ENCODE measurements around the gene NBPF4.
"Not testable (repeated sequence)": the region's sequence is repeated elsewhere in the genome, so short reads cannot be mapped to it uniquely, and the experiment has no call there.

DNA sequence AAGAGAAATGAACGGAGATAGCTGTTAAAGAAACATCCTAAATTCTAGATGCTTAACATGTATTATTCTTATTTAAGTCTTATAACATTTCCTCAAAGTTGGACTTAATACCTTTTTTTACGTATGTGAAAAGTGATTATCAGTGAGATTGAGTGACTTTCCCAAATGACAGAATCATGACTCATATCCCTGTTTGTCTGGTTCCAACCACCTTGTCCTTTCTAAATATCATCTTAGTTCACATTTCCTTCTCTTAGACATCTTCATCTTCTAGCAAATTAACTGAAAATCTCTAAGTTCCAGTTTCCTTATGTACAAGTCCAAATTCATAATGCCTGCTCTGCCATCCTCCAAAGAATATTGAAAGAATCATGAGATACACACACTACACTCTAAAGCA lies 26.9 kb downstream of the NBPF4 start:
- not testable (repeated sequence) for TF ChIP-seq TEAD4, CREB1 (CRISPR knock-in tag; IDR thresholded peaks at IDR 0.05)
- TF ChIP-seq, protein P1, sequence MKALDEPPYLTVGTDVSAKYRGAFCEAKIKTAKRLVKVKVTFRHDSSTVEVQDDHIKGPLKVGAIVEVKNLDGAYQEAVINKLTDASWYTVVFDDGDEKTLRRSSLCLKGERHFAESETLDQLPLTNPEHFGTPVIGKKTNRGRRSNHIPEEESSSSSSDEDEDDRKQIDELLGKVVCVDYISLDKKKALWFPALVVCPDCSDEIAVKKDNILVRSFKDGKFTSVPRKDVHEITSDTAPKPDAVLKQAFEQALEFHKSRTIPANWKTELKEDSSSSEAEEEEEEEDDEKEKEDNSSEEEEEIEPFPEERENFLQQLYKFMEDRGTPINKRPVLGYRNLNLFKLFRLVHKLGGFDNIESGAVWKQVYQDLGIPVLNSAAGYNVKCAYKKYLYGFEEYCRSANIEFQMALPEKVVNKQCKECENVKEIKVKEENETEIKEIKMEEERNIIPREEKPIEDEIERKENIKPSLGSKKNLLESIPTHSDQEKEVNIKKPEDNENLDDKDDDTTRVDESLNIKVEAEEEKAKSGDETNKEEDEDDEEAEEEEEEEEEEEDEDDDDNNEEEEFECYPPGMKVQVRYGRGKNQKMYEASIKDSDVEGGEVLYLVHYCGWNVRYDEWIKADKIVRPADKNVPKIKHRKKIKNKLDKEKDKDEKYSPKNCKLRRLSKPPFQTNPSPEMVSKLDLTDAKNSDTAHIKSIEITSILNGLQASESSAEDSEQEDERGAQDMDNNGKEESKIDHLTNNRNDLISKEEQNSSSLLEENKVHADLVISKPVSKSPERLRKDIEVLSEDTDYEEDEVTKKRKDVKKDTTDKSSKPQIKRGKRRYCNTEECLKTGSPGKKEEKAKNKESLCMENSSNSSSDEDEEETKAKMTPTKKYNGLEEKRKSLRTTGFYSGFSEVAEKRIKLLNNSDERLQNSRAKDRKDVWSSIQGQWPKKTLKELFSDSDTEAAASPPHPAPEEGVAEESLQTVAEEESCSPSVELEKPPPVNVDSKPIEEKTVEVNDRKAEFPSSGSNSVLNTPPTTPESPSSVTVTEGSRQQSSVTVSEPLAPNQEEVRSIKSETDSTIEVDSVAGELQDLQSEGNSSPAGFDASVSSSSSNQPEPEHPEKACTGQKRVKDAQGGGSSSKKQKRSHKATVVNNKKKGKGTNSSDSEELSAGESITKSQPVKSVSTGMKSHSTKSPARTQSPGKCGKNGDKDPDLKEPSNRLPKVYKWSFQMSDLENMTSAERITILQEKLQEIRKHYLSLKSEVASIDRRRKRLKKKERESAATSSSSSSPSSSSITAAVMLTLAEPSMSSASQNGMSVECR (CRISPR knock-in tag; IDR thresholded peaks at IDR 0.05; ENCODE audit: borderline replicate concordance) = not testable (repeated sequence)
- TF ChIP-seq, protein P2, sequence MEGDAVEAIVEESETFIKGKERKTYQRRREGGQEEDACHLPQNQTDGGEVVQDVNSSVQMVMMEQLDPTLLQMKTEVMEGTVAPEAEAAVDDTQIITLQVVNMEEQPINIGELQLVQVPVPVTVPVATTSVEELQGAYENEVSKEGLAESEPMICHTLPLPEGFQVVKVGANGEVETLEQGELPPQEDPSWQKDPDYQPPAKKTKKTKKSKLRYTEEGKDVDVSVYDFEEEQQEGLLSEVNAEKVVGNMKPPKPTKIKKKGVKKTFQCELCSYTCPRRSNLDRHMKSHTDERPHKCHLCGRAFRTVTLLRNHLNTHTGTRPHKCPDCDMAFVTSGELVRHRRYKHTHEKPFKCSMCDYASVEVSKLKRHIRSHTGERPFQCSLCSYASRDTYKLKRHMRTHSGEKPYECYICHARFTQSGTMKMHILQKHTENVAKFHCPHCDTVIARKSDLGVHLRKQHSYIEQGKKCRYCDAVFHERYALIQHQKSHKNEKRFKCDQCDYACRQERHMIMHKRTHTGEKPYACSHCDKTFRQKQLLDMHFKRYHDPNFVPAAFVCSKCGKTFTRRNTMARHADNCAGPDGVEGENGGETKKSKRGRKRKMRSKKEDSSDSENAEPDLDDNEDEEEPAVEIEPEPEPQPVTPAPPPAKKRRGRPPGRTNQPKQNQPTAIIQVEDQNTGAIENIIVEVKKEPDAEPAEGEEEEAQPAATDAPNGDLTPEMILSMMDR (IDR thresholded peaks at IDR 0.05) = not testable (repeated sequence)
- TF ChIP-seq, protein P3, sequence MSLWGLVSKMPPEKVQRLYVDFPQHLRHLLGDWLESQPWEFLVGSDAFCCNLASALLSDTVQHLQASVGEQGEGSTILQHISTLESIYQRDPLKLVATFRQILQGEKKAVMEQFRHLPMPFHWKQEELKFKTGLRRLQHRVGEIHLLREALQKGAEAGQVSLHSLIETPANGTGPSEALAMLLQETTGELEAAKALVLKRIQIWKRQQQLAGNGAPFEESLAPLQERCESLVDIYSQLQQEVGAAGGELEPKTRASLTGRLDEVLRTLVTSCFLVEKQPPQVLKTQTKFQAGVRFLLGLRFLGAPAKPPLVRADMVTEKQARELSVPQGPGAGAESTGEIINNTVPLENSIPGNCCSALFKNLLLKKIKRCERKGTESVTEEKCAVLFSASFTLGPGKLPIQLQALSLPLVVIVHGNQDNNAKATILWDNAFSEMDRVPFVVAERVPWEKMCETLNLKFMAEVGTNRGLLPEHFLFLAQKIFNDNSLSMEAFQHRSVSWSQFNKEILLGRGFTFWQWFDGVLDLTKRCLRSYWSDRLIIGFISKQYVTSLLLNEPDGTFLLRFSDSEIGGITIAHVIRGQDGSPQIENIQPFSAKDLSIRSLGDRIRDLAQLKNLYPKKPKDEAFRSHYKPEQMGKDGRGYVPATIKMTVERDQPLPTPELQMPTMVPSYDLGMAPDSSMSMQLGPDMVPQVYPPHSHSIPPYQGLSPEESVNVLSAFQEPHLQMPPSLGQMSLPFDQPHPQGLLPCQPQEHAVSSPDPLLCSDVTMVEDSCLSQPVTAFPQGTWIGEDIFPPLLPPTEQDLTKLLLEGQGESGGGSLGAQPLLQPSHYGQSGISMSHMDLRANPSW (CRISPR knock-in tag; conservative IDR thresholded peaks at IDR 0.05; ENCODE audit: low read depth) = not testable (repeated sequence)
- TF ChIP-seq, protein P4, sequence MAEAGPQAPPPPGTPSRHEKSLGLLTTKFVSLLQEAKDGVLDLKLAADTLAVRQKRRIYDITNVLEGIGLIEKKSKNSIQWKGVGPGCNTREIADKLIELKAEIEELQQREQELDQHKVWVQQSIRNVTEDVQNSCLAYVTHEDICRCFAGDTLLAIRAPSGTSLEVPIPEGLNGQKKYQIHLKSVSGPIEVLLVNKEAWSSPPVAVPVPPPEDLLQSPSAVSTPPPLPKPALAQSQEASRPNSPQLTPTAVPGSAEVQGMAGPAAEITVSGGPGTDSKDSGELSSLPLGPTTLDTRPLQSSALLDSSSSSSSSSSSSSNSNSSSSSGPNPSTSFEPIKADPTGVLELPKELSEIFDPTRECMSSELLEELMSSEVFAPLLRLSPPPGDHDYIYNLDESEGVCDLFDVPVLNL (CRISPR knock-in tag; IDR thresholded peaks at IDR 0.05; ENCODE audit: borderline replicate concordance, low read depth) = not testable (repeated sequence)
- TF ChIP-seq, protein P5, sequence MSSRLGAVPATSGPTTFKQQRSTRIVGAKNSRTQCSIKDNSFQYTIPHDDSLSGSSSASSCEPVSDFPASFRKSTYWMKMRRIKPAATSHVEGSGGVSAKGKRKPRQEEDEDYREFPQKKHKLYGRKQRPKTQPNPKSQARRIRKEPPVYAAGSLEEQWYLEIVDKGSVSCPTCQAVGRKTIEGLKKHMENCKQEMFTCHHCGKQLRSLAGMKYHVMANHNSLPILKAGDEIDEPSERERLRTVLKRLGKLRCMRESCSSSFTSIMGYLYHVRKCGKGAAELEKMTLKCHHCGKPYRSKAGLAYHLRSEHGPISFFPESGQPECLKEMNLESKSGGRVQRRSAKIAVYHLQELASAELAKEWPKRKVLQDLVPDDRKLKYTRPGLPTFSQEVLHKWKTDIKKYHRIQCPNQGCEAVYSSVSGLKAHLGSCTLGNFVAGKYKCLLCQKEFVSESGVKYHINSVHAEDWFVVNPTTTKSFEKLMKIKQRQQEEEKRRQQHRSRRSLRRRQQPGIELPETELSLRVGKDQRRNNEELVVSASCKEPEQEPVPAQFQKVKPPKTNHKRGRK (CRISPR knock-in tag; IDR thresholded peaks at IDR 0.05; ENCODE audit: borderline replicate concordance) = not testable (repeated sequence)
- TF ChIP-seq, protein P6, sequence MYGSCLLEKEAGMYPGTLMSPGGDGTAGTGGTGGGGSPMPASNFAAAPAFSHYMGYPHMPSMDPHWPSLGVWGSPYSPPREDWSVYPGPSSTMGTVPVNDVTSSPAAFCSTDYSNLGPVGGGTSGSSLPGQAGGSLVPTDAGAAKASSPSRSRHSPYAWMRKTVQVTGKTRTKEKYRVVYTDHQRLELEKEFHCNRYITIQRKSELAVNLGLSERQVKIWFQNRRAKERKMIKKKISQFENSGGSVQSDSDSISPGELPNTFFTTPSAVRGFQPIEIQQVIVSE (CRISPR knock-in tag; IDR thresholded peaks at IDR 0.05; ENCODE audit: borderline replicate concordance) = not testable (repeated sequence)
- TF ChIP-seq, protein P7, sequence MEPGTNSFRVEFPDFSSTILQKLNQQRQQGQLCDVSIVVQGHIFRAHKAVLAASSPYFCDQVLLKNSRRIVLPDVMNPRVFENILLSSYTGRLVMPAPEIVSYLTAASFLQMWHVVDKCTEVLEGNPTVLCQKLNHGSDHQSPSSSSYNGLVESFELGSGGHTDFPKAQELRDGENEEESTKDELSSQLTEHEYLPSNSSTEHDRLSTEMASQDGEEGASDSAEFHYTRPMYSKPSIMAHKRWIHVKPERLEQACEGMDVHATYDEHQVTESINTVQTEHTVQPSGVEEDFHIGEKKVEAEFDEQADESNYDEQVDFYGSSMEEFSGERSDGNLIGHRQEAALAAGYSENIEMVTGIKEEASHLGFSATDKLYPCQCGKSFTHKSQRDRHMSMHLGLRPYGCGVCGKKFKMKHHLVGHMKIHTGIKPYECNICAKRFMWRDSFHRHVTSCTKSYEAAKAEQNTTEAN (CRISPR knock-in tag; IDR thresholded peaks at IDR 0.05) = not testable (repeated sequence)
- TF ChIP-seq, protein P8, sequence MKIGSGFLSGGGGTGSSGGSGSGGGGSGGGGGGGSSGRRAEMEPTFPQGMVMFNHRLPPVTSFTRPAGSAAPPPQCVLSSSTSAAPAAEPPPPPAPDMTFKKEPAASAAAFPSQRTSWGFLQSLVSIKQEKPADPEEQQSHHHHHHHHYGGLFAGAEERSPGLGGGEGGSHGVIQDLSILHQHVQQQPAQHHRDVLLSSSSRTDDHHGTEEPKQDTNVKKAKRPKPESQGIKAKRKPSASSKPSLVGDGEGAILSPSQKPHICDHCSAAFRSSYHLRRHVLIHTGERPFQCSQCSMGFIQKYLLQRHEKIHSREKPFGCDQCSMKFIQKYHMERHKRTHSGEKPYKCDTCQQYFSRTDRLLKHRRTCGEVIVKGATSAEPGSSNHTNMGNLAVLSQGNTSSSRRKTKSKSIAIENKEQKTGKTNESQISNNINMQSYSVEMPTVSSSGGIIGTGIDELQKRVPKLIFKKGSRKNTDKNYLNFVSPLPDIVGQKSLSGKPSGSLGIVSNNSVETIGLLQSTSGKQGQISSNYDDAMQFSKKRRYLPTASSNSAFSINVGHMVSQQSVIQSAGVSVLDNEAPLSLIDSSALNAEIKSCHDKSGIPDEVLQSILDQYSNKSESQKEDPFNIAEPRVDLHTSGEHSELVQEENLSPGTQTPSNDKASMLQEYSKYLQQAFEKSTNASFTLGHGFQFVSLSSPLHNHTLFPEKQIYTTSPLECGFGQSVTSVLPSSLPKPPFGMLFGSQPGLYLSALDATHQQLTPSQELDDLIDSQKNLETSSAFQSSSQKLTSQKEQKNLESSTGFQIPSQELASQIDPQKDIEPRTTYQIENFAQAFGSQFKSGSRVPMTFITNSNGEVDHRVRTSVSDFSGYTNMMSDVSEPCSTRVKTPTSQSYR (CRISPR knock-in tag; IDR thresholded peaks at IDR 0.05) = not testable (repeated sequence)
